ENCODE results near the gene ICA1.

GRCh38 chr7:8115547-8116402 lies 146.2 kb downstream of the ICA1 start:
- TF ChIP-seq EHMT2 (IDR thresholded peaks at IDR 0.05; ENCODE audit: low read depth) (no peak), CTCF (IDR thresholded peaks at IDR 0.05) (no peak), POLR2AphosphoS2 (conservative IDR thresholded peaks at IDR 0.05; ENCODE audit: low read length) (no peak), REST (IDR thresholded peaks at IDR 0.05) (no peak)
